Left lung (tissue), 10 donors: ENCODE measurements around the gene PLPPR1. TPM values are rescaled to one million over a fixed set of nuclear protein-coding genes. Genes with fewer than 3 reads are reported as not detected.

Source experiments
- ATAC-seq: fragments of 200-7000 bp; cut with Tn5 transposase; one replicate; pipeline ENCODE4 v1.9.1; 2020; ENCODE audit warnings: moderate library complexity
- DNase-seq, 4 donors: peaks; one replicate each; pipeline ENCODE4 v3.0.0-alpha.2; 2013 to 2020
- H3K27ac ChIP-seq, 2 donors: fragments of 200-600 bp; sonication (generic) in 1 of 2; one replicate each; pipeline versions ENCODE4 v1.5.0 to v1.8.0; 2020 to 2021
- H3K27me3 ChIP-seq, 2 donors: fragments of 200-600 bp; sonication (generic) in 1 of 2; one replicate each; pipeline versions ENCODE4 v1.5.0 to v1.8.0; 2020 to 2021
- H3K36me3 ChIP-seq, 2 donors: fragments of 200-600 bp; sonication (generic) in 1 of 2; one replicate each; pipeline versions ENCODE4 v1.5.0 to v1.8.0; 2020 to 2021
- H3K4me1 ChIP-seq, 2 donors: fragments of 200-600 bp; one replicate each; pipeline ENCODE4 v1.8.0; 2021
- H3K4me3 ChIP-seq, 2 donors: fragments of 200-600 bp; sonication (generic) in 1 of 2; one replicate each; pipeline versions ENCODE4 v1.5.0 to v1.8.0; 2020 to 2021; ENCODE audit warnings: mild to moderate bottlenecking in 1 of 2
- H3K9me3 ChIP-seq, 2 donors: fragments of 200-600 bp; sonication (generic) in 1 of 2; one replicate each; pipeline versions ENCODE4 v1.5.0 to v1.8.0; 2020 to 2021
- intact Hi-C, 2 donors: fragments of 100-400 bp; cut with DNase I; formaldehyde crosslinking; loops; one replicate each; pipeline versions ENCODE4 v1.11.2 to v1.14.2; 2022
- polyA plus RNA-seq, 6 donors: library from polyadenylated mRNA; unstranded; fragments of 120-200 nt; gene quantifications; one replicate each; pipeline ENCODE4 v1.2.1, GENCODE V29; 2013; ENCODE audit not compliant: insufficient read length in 6 of 6
- total RNA-seq, 2 donors: library from RNA; stranded (reverse); fragmentation: NEBNext Ultra II Directional; extraction: Animal tissue kit (Norgen Biotek cat#: 25700); gene quantifications; one replicate each; pipeline ENCODE4 v1.2.1, GENCODE V29; 2021
- TF ChIP-seq, protein P1 (sequence below), 2 donors: fragments of 200-600 bp; sonication (generic) in 1 of 2; IDR thresholded peaks; one replicate each; pipeline versions ENCODE4 v1.5.0 to v1.8.0; 2021; ENCODE audit warnings: antibody characterized with exemption in 2 of 2
- donor health status: DM: no; HTN: yes; CAD: no.
- donor health status: DM: no; HTN: no; CAD: no.

PLPPR1 gene
- total and polyA plus RNA-seq, 8 donors, result 1.6 to 24.5 (median 21.4) TPM

DNA sequence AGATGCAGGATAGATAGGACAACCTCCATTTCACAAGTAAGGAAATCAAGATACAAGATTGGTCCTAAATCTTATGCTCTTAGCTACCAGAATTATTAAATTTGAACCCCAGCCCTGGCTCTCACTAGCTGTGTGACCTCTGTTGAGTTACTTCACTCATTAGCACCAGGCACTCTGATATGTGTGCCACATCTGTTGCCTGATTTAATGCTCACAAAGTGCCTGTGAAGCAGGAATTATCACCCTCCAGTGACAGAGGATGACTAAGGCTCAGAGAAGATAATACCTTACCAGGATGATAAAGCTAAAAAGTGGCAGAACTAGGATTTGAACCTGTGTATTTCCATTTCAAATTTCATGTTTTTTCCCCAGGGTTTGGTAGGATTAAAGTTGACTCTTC is 110.0 kb downstream of the PLPPR1 start:
- H3K4me3 ChIP-seq, result no peak overlapping the region
- H3K27me3 ChIP-seq, result no peaks in the 10 kb centered on the region
- H3K36me3 ChIP-seq, result no peaks in the 10 kb centered on the region
- TF ChIP-seq, protein P1, sequence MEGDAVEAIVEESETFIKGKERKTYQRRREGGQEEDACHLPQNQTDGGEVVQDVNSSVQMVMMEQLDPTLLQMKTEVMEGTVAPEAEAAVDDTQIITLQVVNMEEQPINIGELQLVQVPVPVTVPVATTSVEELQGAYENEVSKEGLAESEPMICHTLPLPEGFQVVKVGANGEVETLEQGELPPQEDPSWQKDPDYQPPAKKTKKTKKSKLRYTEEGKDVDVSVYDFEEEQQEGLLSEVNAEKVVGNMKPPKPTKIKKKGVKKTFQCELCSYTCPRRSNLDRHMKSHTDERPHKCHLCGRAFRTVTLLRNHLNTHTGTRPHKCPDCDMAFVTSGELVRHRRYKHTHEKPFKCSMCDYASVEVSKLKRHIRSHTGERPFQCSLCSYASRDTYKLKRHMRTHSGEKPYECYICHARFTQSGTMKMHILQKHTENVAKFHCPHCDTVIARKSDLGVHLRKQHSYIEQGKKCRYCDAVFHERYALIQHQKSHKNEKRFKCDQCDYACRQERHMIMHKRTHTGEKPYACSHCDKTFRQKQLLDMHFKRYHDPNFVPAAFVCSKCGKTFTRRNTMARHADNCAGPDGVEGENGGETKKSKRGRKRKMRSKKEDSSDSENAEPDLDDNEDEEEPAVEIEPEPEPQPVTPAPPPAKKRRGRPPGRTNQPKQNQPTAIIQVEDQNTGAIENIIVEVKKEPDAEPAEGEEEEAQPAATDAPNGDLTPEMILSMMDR (IDR thresholded peaks at IDR 0.05), result no peak
- no peak for ATAC-seq
- intact Hi-C loops, result no loop called here
- H3K9me3 ChIP-seq, result no peaks in the 10 kb centered on the region
- DNase-seq, result no peak
- H3K27ac ChIP-seq, result no peak overlapping the region
- no peaks in the 10 kb centered on the region for H3K4me1 ChIP-seq

DNA sequence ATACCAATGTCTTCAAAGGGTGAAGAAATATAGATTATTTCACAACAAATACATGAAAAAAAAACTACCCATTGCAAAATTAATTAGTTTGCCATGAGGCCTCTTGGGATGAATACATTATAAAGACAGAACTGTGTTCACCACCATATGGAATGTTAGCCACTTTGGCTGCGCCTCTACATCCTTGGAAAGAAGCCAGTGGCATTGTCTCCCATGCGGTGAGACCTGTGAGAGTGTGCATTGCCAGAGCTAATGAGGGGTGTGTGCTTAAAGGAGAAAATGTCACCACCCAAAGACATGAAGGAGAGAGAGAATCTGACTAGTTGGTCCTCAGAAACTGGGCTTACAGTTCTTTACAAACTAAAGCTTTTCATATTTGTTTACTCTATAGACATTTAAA is 110.6 kb downstream of the PLPPR1 start:
- Histone ChIP-seq H3K27ac (no peak overlapping the region), H3K9me3 (no peaks in the 10 kb centered on the region), H3K4me3 (no peak overlapping the region), H3K27me3 (no peaks in the 10 kb centered on the region), H3K4me1 (no peaks in the 10 kb centered on the region), H3K36me3 (no peaks in the 10 kb centered on the region)
- DNase-seq (no peak), ATAC-seq (no peak)
- TF ChIP-seq, protein P1 (IDR thresholded peaks at IDR 0.05), result no peak
- intact Hi-C loops, result no loop called here

DNA sequence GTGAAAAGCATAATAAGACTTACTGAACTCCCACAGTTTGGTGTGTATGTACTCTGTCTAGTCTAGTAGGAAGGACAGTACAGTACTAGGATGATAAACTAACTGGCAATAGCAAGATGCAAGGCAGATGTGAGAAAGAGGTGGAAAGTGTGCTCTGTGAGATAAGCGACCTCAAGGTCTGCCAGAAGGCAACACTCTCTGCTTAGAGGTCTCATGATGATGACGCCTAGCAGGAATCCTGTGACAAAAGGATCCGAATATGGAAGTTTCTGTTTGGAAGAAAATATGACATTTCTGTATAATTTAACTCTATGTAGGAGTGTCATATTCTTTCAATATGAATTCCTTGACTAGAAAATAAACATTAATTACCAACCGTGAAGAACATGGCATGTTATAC is 112.2 kb downstream of the PLPPR1 start:
- Histone ChIP-seq H3K27me3 (no peaks in the 10 kb centered on the region), H3K9me3 (no peaks in the 10 kb centered on the region), H3K36me3 (no peaks in the 10 kb centered on the region), H3K27ac (no peak overlapping the region), H3K4me1 (no peaks in the 10 kb centered on the region), H3K4me3 (no peak overlapping the region)
- intact Hi-C loops, result no loop called here
- TF ChIP-seq, protein P1 (IDR thresholded peaks at IDR 0.05), result no peak
- DNase-seq, result no peak
- ATAC-seq, result no peak

DNA sequence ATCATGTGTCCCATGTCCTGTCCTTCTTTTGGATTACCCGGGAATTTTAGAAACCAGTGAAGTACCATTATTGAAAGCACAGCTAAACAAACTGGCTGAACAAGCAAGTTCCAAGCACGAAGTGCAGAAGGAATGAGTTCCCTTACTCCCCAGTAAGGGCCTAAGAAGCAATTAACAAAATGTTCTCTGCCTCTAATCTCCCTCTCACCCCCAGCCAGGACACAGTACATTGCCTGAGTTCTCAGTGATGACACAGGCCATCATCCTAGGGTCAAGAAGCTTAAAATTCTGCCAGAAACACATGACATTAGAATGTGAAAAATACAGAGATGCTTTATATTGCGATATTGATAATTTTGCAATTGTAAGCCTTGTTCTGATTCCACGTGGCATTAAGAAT is 118.0 kb downstream of the PLPPR1 start:
- Histone ChIP-seq H3K4me3 (no peak overlapping the region), H3K9me3 (peaks cover 0 to 11% of the 10 kb centered on the region in 2 donors), H3K27me3 (no peaks in the 10 kb centered on the region), H3K36me3 (no peaks in the 10 kb centered on the region), H3K4me1 (no peaks in the 10 kb centered on the region), H3K27ac (no peak overlapping the region)
- DNase-seq, result no peak
- intact Hi-C loops, result no loop called here
- TF ChIP-seq, protein P1 (IDR thresholded peaks at IDR 0.05), result no peak
- ATAC-seq, result no peak

DNA sequence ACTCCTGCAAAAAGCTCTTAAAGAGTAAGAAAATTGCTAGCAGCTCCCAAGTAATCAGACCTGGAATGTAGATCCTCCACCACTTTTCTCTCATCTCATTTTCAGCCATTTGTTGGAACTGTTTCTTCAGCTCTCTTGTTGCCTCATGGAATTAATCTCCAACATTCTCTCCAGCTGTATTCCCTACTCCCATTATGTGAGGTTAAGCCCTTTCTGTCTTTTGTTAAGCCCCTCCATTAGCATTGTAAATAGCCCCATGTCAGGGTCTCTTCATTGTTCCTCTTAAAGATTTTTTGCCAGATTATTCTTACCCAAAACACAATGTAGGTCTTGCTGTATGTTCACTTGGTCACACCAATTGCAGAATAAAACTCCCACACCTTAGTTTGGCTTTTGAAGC is 119.8 kb downstream of the PLPPR1 start:
- H3K9me3 ChIP-seq, result peaks cover 0 to 13% of the 10 kb centered on the region in 2 donors
- TF ChIP-seq, protein P1 (IDR thresholded peaks at IDR 0.05), result no peak
- no peaks in the 10 kb centered on the region for H3K36me3 ChIP-seq
- H3K4me3 ChIP-seq, result no peak overlapping the region
- no peaks in the 10 kb centered on the region for H3K27me3 ChIP-seq
- DNase-seq (no peak), ATAC-seq (no peak)
- no peak overlapping the region for H3K27ac ChIP-seq
- no peaks in the 10 kb centered on the region for H3K4me1 ChIP-seq
- intact Hi-C loops, result no loop called here
